Airway epithelial cell (primary cell): ENCODE measurements around the gene INO80D. TPM values are rescaled to one million over a fixed set of nuclear protein-coding genes. Genes with fewer than 3 reads are reported as not detected.

Experiments
- total RNA-seq: library from RNA; depleted of rRNA; stranded (reverse); fragments of >200 nt; gene quantifications from 2 replicates; pipeline ENCODE4 v1.2.3, GENCODE V29; 2015

INO80D gene
- total RNA-seq = 3.0 and 5.4 TPM in 2 replicates

DNA sequence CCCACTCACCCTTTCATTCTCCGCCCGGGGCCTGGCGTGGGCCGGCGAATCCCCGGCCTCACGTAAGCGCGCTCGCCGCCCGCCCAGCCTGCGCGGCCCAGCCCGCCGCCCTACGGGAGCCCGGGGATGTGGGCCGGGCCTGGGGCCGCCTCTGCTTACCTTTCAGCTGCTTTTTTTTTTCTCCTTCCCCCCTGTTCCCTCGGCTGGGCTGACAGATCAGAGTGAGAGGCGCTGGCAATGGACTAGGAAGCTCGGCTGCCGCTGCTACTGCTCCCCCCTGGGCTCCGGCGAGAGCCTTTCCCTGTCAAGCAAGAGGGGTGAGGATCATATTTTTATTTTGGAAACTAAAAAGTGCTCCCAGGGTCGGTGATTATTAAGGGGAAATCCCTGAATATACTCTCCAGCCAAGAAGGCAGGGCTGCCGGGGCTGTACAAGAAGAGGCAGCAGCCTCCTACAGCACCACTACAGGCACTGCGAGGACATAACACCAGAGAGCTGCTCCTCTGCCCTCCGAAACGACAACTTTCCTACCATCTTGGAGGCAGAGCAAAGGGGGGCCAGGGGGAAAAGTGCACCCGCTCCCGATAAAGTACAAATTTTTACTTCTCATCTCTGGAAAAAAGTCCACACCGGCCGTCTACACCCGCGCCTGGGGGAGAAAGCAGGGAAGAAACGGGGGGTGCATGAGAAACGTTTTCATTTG is at the start of gene INO80D:
TSS of gene INO80D (minus strand) at position 433 of the 704 bp plus-strand sequence. CDS start 23,158 bp downstream, outside the sequence.

Other genes starting within 250 kb of the INO80D start
- gene NDUFS1, start 73.3 kb upstream of the INO80D start, total RNA-seq = 73.6 and 137 TPM in 2 replicates
- 576 and 656 TPM in 2 replicates for gene EEF1B2, start 73.7 kb upstream of the INO80D start, total RNA-seq
- 2.8 and 4.2 TPM in 2 replicates for gene ZDBF2, start 188.5 kb upstream of the INO80D start, total RNA-seq